ENCODE data around the gene DIP2C.
"Not testable (repeated sequence)": the region's sequence is repeated elsewhere in the genome, so short reads cannot be mapped to it uniquely, and the experiment has no call there.

DIP2C gene

DNA sequence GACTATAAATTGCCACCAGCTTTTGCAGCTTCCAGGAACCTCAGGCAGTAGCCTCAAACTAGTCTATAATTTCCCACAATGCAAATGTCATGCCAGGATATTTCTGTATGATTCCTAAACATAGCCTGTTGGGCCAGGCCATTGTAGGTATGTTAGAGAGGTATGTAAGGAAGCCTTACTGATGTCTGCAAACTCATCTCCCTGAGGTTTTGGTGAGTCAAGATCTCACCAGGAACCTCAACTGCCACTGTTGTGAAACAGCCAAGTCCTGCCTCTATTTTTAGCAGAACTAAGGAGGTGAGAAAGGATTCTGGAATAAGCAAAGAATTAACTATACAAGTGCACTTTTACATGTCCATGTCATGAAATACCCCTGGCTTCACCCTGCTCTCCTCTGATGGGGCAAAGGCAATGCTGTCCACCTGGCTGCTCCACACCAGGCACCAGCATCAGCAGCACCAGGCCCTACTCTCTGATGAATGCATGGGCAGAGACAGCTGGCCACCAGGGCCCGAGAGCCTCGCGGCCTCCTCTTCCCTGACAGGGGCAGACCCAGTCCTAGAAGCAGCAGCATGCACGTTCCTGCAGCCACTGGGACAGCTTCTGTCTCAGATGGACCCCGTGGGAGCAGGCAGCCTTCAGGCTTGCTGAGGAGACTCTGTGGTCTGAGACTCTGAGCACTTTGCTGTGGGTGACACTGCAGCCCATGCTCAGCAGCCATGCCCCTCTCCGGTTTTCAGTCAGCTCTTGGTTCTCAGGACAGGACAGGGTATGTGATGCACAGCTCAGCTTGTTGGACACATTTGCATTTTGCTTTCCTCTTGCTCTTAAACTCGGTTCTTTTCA, 407.0 kb downstream of the DIP2C start:
- DNase-seq: no peak

DNA sequence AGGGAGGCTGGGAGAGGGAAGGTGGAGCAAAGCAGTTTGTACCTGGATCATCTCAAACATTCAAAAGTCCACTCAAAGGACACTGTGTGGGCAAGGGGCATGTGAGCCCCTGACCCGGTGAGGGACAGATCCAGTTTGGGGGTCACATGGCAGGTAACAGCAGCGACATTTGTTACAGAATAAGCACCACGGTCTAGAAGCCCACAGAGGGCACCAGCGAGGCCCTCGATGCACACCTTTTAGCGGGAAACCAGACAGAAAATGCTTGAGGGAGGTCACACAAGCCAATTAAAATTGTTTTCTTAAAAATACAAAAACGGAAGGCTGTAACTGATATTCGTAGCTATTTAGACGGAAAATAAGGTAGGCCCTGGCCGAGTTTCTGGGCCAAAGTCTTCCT, 409.8 kb downstream of the DIP2C start:
- no peak for DNase-seq

DNA sequence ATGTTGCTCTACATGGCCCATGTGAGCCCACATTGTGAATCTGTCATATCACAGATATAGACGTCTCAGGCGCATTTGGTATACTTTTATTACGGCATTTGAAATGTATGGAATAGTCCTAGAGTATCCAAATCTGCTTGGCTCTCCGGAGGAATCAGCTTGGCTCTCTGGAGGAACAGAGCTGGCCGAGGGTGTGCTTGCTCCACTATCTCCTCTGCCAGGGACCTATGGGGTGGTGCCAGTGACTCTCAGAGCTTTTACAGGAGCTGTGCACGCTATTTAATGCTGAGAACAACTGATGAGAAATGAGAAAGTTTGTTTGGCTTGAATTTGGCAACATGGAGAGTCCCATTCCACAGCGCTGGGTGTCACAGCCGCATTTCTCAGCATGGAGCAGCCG, 410.2 kb downstream of the DIP2C start:
- DNase-seq: no peak

DNA sequence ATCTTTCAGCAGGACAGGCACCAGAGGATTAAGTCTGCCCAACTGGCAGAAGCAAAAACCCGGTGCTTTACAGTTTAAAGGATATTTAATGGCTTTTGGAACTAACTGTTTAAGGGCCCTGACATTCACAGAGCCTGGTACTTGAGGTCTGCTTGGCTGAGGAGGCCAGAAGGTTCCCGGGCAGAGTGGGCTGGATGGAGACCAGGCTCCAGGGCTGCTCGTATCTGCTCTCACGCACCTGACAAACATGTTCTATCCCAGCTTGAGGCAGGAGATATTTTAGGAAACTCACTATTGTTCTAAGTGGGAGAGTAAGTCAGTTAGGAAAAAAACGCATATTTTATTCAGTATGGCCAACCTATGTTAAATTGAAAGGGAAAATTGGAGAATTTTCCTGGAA, 410.8 kb downstream of the DIP2C start:
- DNase-seq: no peak

GRCh38 chr10:277963-278362, 411.5 kb downstream of the DIP2C start:
- DNase-seq: no peak

DNA sequence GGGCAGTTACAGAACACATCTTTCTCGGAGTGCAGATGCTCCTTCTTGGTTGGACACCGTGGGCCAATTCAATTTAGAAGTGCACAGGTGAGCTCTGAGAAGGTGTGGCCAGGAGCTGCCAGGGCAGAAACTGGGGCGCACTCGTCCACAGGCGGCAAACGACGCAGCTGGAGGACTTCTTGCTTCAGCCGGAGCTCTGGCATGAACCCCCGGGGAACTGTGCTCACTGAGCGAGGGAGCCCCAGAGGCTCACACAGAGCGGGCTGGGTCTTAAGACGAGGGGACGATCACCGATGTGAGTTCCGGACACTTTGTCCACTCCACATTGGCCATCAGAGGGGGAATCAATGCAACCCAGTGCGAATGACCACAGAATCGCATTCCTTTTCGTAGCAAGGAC, 413.8 kb downstream of the DIP2C start:
- DNase-seq: no peak

- DNase-seq: no peak
These were observed 414.6 kb downstream of the DIP2C start for GRCh38 chr10:274866-275265.

GRCh38 chr10:273088-273487, 416.4 kb downstream of the DIP2C start:
- DNase-seq: no peak

DNA sequence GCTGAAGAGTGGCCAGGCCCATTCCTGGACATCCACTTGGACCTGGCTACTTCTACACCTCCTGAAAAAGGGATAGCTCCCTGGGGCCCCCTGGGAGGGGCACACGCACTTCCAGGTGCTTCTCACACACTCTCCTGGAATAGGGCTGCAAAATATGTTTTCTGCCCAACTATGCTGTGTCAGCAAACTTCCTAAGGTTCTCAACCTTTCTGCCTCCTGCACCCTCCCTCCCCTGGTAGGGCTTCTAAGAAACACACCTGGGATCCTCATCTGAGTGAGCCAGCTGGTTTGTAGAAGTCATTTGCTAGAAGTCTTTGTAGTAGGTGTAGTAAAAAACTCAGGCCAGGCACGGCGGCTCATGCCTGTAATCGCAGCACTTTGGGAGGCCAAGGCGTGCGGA, 417.7 kb downstream of the DIP2C start:
- DNase-seq: no peak

- no peak for DNase-seq
These were observed 418.3 kb downstream of the DIP2C start for GRCh38 chr10:271201-271600.

DNA sequence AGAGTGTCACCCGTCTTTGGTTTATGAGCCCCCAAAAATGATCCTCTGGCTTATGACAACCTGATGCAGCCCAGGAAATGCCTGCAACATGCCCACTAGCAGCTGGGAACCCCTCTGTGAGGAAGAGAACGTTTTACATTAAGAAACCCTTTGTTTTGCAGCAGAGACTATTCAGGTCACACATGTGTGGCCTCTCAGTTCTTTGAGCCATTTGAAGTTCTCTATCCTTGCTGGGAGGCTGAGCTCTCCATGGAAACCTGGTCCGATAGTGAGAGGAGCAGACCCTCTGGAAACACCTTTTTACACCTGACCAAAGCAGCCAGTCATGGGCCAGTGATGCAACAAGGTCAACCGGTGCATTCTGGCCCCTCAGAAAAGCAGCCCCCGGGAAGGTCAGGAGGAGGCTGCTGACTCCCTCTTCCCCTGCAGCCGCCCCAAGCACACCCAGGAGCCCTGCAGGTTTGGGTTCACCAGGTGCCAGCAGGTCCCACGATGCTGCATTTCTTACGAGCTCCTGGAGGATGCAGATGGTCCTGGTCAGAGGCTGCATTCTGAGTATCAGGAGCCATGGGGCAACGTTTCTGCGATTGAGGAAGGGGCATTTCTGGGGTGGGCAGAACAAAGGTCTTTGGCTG, 419.9 kb downstream of the DIP2C start:
- DNase-seq: no peak

DNA sequence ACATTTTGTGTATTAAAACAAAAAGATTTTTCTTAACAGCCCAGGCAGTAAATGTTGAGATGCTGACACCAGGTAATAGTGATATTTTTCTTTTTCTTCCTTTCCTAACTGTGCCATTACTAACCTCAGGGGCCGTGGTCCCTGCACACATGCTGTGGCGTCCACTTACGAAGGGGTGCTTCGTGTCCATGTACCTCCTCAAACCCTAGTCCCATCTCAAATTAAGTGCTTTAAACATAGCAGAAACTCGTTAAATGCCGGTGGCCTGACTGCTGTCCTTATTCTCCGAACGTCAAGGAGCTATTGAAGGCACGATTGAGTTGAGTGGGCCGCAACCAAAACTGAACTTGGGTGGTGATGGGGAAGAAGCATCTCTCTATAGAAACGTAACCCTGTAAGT, 421.8 kb downstream of the DIP2C start:
- no peak for DNase-seq

DNA sequence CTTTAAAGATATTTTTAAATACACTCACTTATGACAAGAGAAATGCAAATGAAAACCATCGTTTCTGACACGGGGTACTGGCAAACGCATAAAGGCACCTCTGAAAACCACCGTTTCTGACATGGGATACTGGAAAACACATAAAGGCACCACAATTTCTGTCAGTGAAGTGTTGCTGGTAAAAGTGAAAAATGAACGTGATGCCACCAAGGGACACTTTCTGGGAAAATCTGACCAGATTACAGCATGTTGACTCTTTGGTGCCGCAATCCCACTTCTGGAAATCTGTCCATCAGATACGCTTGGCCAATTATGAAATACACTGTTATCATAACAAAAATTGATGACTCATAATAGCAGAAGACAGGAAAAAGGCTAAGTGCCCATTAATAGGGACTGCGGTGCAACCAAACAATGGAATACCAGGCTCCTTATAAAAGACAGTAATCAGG, 422.5 kb downstream of the DIP2C start:
- no peak for DNase-seq

GRCh38 chr10:265816-266588, 423.5 kb downstream of the DIP2C start:
- not testable (repeated sequence) for DNase-seq

- not testable (repeated sequence) for DNase-seq
These were observed 424.4 kb downstream of the DIP2C start for GRCh38 chr10:265074-265440.

DNA sequence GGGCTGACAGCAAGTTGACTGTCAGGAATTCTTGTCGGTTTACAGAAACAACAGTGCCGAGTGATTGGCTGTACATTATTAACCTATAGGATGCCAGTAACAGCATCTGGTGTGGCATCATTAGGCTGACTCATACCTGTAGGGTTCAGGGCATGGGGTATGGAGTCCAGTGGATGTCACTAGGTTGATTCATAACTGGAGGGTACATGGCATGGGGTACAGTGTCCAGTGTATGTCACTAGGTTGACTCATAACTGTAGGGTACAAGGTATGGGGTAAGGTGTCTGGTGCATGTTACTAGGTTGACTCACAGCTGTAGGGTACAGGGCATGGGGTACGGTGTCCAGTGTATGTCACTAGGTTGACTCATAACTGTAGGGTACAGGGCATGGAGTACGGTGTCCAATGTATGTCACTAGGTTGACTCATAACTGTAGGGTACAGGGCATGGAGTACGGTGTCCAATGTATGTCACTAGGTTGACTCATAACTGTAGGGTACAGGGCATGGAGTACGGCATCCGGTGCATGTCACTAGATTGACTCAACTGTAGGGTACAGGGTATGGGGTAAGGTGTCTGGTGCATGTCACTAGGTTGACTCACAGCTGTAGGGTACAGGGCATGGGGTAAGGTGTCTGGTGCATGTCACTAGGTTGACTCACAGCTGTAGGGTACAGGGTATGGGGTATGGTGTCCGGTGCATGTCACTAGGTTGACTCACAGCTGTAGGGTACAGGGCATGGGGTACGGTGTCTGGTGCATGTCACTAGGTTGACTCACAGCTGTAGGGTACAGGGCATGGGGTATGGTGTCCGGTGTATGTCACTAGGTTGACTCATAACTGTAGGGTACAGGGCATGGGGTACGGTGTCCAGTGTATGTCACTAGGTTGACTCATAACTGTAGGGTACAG, 425.1 kb downstream of the DIP2C start:
- not testable (repeated sequence) for DNase-seq

DNA sequence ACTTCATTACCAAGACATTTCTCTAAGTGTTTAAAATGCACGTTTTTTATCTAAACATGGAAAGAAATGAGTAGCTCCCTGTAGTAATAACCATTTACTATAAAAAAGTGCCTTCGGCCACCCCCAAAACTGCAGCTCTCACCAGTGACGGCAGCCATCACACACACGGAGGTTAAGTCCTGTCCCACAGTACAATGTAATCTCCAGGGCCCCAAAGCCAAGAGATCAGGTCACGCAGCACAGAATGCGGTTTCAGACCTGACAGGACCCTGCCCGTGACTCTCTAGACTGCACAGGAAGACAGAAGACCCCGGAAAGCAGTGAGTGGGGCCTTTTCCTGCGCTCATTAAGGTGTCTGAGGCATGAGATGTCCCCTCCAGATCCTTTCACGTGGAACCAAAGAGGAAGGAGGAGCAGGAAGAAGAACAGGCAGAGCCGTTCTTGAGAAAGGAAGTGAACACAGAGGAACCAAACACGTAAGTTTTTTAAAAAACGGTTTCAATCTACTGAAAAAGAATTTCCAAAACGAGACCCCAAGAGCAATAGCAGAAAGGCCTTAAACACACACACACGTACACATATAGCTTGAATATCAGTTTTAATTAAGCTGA, 428.5 kb downstream of the DIP2C start:
- no peak for DNase-seq

- no peak for DNase-seq
These were observed 437.4 kb downstream of the DIP2C start for GRCh38 chr10:251982-252582.

GRCh38 chr10:248307-248706, 441.2 kb downstream of the DIP2C start:
- DNase-seq: no peak

DNA sequence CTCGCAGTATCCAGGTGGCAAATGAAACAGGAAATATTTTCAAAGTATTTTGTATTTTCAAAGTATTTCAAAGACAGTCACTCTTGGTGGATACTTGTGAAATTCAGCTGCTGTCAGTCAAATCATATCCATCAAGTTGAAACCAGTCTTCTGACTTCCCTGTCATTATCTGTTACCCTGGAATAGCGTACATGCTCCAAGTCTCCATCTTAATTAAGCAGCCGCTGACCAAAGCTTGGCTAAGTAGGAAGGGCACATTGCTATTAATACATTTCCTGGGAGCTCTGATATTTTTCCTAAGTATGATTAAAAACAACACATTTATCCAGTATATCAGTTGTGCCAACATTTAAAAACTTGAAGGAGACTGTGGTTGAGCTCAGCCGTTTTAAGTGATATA, 442.0 kb downstream of the DIP2C start:
- no peak for DNase-seq

- DNase-seq: no peak
These were observed 443.0 kb downstream of the DIP2C start for GRCh38 chr10:246431-246830.

GRCh38 chr10:244227-244626, 445.2 kb downstream of the DIP2C start:
- DNase-seq: no peak

Data from activated CD4-positive, CD25-positive, alpha-beta regulatory T cell treated with anti-CD3 and anti-CD28 coated beads, Interleukin-2, amount 50 U/mL, for 72 hours (primary cell).